GM18502 (cell line): ENCODE results near the gene S100A11.
A peak's percentile ranks its signal among the peaks of the same experiment; 100 is the strongest.
"Not testable (repeated sequence)": the region's sequence is repeated elsewhere in the genome, so short reads cannot be mapped to it uniquely, and the experiment has no call there.

Experiments used
- ATAC-seq: cut with Tn5 transposase; IDR thresholded peaks from one replicate; pipeline ENCODE4 v1.9.1; 2021; ENCODE audit warnings: mild to moderate bottlenecking; ENCODE audit not compliant: unreplicated experiment, poor library complexity

S100A11 gene

GRCh38 chr1:152036267-152037216 lies at the start of gene S100A11:
S100A11 (minus strand) TSS chr1:152037004; CDS start chr1:152036915, 89 bp downstream.
- peak; percentile 50 for ATAC-seq

GRCh38 chr1:152084853-152085252 lies 48.0 kb upstream of the S100A11 start:
- ATAC-seq: no peak

GRCh38 chr1:152081026-152081425 lies 44.2 kb upstream of the S100A11 start:
- ATAC-seq: not testable (repeated sequence)

- not testable (repeated sequence) for ATAC-seq
Measured at GRCh38 chr1:152080494-152080893, 43.7 kb upstream of the S100A11 start.

- no peak for ATAC-seq
Measured at GRCh38 chr1:152078831-152079441, 42.1 kb upstream of the S100A11 start.

GRCh38 chr1:152072311-152072710 lies 35.5 kb upstream of the S100A11 start:
- no peak for ATAC-seq

GRCh38 chr1:152071123-152071522 lies 34.3 kb upstream of the S100A11 start:
- ATAC-seq: no peak

GRCh38 chr1:152067929-152068328 lies 31.1 kb upstream of the S100A11 start:
- ATAC-seq: no peak

GRCh38 chr1:152067150-152067549 lies 30.3 kb upstream of the S100A11 start:
- no peak for ATAC-seq

GRCh38 chr1:152061952-152062351 lies 25.1 kb upstream of the S100A11 start:
- ATAC-seq: no peak

- no peak for ATAC-seq
Measured at GRCh38 chr1:152053375-152053774, 16.6 kb upstream of the S100A11 start.

- no peak for ATAC-seq
Measured at GRCh38 chr1:152052606-152053005, 15.8 kb upstream of the S100A11 start.

- ATAC-seq: no peak
Measured at GRCh38 chr1:152050886-152051675, 14.3 kb upstream of the S100A11 start.

GRCh38 chr1:152049291-152050083 lies 12.7 kb upstream of the S100A11 start:
- ATAC-seq: no peak

GRCh38 chr1:152048416-152049009 lies 11.7 kb upstream of the S100A11 start:
- peak; percentile 17 for ATAC-seq

- ATAC-seq: peak; percentile 97
Measured at GRCh38 chr1:152047730-152048415, 11.1 kb upstream of the S100A11 start.

- no peak for ATAC-seq
Measured at GRCh38 chr1:152047413-152047729, 10.6 kb upstream of the S100A11 start.

GRCh38 chr1:152044386-152044785 lies 7.6 kb upstream of the S100A11 start:
- no peak for ATAC-seq

- no peak for ATAC-seq
Measured at GRCh38 chr1:152043870-152044269, 7.1 kb upstream of the S100A11 start.
